ENCODE results near the gene DDAH1. TPM values are rescaled to one million over a fixed set of nuclear protein-coding genes. Genes with fewer than 3 reads are reported as not detected.

DDAH1 gene
- total and polyA plus RNA-seq, 2 of the 8 experiments (the other 6 are each of a cell fraction or from before 2014, with no cell fraction given), result 22.8 to 54.5 TPM

DNA sequence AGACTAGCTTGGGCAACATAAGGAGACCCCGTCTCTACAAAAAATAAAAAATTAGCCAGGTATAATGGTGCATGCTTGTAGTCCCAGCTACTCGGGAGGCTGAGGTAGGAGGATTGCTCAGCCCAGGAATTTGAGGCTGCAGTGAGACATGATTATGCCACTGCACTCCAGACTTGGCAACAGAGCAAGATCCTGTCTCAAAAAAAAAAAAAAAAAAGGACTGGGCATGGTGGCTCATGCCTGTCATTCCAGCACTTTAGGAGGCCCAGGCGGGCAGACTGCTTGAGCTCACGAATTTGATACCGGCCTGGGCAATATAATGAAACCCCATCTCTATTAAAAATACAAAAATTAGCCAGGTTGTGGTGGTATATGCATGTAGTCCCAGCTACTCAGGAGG is 141.2 kb downstream of the DDAH1 start:
- DNase-seq (ENCODE audit: low read depth in 1 of 2, low spot score in 2 of 2) (no peak), FAIRE-seq (no peak)
- Histone ChIP-seq H3K23me2 (ENCODE audit: low read depth, low read length) (no peaks in the 10 kb centered on the region), H3K4me2 (ENCODE audit: insufficient read depth in 1 of 2, low read depth in 2 of 2, low read length in 2 of 2) (no peak overlapping the region), H3K23ac (ENCODE audit: insufficient read length) (no peak overlapping the region), H2BK15ac (ENCODE audit: low read length) (no peak overlapping the region), H3K79me2 (ENCODE audit: control insufficient read depth in 1 of 2, insufficient read depth in 2 of 2, low read length in 2 of 2) (no peaks in the 10 kb centered on the region), H2BK5ac (ENCODE audit: low read depth, low read length) (no peak overlapping the region), H4K20me1 (replicated peaks in 1 of 2; ENCODE audit: control insufficient read depth in 1 of 2, insufficient read depth in 2 of 2, low read length in 2 of 2) (no peaks in the 10 kb centered on the region), H3K79me1 (ENCODE audit: low read depth, low read length) (no peaks in the 10 kb centered on the region), H4K5ac (ENCODE audit: insufficient read length, low read depth, low read length) (no peak overlapping the region), H4K91ac (replicated peaks; ENCODE audit: insufficient read length, low read length) (no peak overlapping the region), H2BK20ac (ENCODE audit: low read length) (no peak overlapping the region), H3K27ac (ENCODE audit: low read depth, low read length) (no peak overlapping the region), H2BK120ac (replicated peaks; ENCODE audit: low read depth, low read length) (no peak overlapping the region), H3K14ac (ENCODE audit: insufficient read length) (no peak overlapping the region), H3K9me3 (ENCODE audit: insufficient read depth in 2 of 2, low read depth in 1 of 2, low read length in 1 of 2) (no peaks in the 10 kb centered on the region), H3K4me3 (ENCODE audit: extremely low read depth in 1 of 4, insufficient read depth in 2 of 4, low read depth in 3 of 4, low read length in 4 of 4) (no peak overlapping the region), H3K27me3 (replicated peaks in 1 of 4; ENCODE audit: control insufficient read depth in 3 of 4, extremely low read depth in 1 of 4, insufficient read depth in 3 of 4, low read length in 3 of 4) (no peaks in the 10 kb centered on the region), H2AK5ac (ENCODE audit: low read depth, low read length) (no peak overlapping the region), H3K56ac (replicated peaks; ENCODE audit: insufficient read length, low read depth, low read length) (no peak overlapping the region), H3K9ac (replicated peaks in 1 of 4; ENCODE audit: extremely low read depth in 1 of 4, low read depth in 3 of 4, low read length in 3 of 4) (no peak overlapping the region), H3K18ac (ENCODE audit: extremely low read depth, low read length) (no peak overlapping the region), H2AFZ (ENCODE audit: low read length) (no peak overlapping the region), H4K8ac (ENCODE audit: extremely low read depth, insufficient read depth, low read length) (no peak overlapping the region), H3K36me3 (ENCODE audit: control insufficient read depth in 2 of 4, insufficient read depth in 4 of 4, low read length in 3 of 4) (no peaks in the 10 kb centered on the region), H2BK12ac (ENCODE audit: low read depth, low read length) (no peak overlapping the region), H3K4ac (replicated peaks; ENCODE audit: insufficient read length, low read depth, low read length) (no peak overlapping the region), H3K4me1 (replicated peaks in 1 of 4; ENCODE audit: control insufficient read depth in 3 of 4, insufficient read depth in 4 of 4, low read length in 3 of 4) (peaks cover 0 to 9% (median 4%) of the 10 kb centered on the region in 4 experiments; a peak in 4 of 7 replicates)
- TF ChIP-seq BCL11A (IDR thresholded peaks at IDR 0.05; ENCODE audit: low read depth in 2 of 2, low read length in 2 of 2) (no peak), KDM4A (IDR thresholded peaks at IDR 0.05; ENCODE audit: low read depth, low read length, severe bottlenecking) (no peak), SP2 (IDR thresholded peaks at IDR 0.05; ENCODE audit: low read length) (no peak), RBBP5 (IDR thresholded peaks at IDR 0.05; ENCODE audit: borderline replicate concordance, low read depth, low read length) (no peak), FOSL1 (IDR thresholded peaks at IDR 0.05; ENCODE audit: insufficient read depth, low read depth, low read length) (no peak), ATF2 (IDR thresholded peaks at IDR 0.05; ENCODE audit: low read length) (no peak), TAF1 (IDR thresholded peaks at IDR 0.05; ENCODE audit: low read depth, low read length) (no peak), POLR2AphosphoS5 (IDR thresholded peaks at IDR 0.05; ENCODE audit: low read depth, low read length) (no peak), NRF1 (IDR thresholded peaks at IDR 0.05; ENCODE audit: low read depth, low read length) (no peak), CHD2 (IDR thresholded peaks at IDR 0.05; ENCODE audit: low read length) (no peak), EGR1 (IDR thresholded peaks at IDR 0.05; ENCODE audit: borderline replicate concordance, low read depth, low read length) (no peak), SIX5 (IDR thresholded peaks at IDR 0.05; ENCODE audit: low read depth, low read length) (no peak), SRF (IDR thresholded peaks at IDR 0.05; ENCODE audit: low read depth, low read length) (no peak)
- ChIA-PET POLR2A (ENCODE audit: partially characterized antibody) (interaction anchor here (2.0 kb wide), 1 partner anchor 257 kb away, joined by 5 read pairs; the partner anchor contains the start of gene CCN1), CTCF (ENCODE audit: partially characterized antibody) (interaction anchor here (1.1 to 2.1 kb wide), 4 partner anchors 15 to 573 kb away, joined by 3 to 10 read pairs (median 6); no protein-coding TSS in a partner anchor)
- 81% methylated on average over 5 of the region's 5 CpGs; no CpG with 5 or more reads in 1 of the 2 experiments for WGBS, 2 experiments (ENCODE audit: extremely low coverage in 1 of 2, insufficient coverage in 1 of 2, insufficient read length in 1 of 2, insufficient replicate concordance in 2 of 2, low coverage in 1 of 2, low lambda C conversion rate in 2 of 2, missing lambda C conversion rate in 1 of 2)
